ENCODE measurements around the gene CEP68.

The CEP68 gene

DNA sequence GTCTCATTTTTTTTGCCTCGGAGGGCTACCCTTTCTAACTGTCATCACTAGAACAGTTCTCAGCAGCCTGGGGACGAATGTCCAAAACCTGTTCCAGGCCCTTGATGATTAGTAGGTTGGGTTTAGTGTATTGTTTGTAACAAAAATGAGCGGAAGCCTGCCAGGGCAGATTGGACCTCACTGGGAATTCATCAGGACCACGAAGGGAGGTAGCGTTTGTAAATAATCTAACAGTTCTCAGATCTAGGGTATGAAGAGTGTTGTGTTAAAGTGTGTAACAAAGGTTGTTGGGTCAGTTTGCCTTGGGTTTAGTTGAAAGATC lies 799 bp downstream of the CEP68 start:
- no peak for DNase-seq (ENCODE audit: low read depth)

DNA sequence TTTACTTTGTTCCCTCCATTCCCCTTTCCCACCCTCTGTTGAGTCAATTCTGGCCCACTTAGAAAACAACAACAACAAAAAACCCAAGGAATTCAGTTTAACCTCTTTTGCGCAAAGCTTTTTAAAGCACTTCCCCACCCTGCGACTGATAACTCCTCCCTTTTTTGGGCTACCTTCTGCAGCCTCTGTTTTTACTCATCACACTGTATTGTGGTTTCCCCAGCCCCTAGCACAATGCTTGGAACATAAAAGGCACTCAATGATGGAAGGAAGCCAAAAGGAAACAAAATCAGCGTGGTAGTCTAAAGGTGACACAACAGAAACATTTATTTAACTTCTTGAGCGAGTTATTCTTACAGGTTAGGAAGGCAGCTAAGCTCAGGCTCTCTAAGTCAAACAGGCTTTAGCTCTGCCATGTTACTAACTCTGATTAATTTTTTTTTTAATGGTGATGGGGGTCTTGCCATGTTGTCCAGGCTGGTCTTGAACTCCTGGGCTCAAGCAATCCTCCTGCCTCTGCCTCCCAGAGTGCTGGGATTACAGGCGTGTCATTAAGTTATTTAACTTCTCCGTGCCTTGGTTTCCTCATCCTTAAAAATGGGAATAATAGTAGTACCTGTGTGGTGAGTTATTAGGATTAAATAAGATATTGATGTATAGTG lies 1.3 kb downstream of the CEP68 start:
- DNase-seq (ENCODE audit: low read depth) = peak; percentile 50

DNA sequence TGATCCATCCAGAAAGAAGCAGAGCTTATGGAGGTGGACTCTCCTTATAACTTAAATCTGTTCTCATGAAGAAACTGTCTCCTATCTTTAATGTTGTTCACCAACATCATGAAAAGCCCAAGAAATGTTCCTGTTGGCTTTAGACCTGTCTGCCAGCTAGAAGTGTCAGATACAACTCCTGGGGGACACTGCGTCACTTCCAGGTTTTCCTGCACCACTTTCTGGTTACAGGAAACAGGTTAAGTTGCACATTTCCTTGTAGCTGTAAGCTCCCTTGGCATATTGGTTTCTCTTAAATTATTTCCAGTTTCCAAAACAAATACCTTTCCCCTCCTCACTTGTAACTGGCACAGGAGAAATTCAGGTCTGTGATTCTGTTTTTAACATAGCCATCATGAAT lies 2.9 kb downstream of the CEP68 start:
- no peak for DNase-seq (ENCODE audit: low read depth)

DNA sequence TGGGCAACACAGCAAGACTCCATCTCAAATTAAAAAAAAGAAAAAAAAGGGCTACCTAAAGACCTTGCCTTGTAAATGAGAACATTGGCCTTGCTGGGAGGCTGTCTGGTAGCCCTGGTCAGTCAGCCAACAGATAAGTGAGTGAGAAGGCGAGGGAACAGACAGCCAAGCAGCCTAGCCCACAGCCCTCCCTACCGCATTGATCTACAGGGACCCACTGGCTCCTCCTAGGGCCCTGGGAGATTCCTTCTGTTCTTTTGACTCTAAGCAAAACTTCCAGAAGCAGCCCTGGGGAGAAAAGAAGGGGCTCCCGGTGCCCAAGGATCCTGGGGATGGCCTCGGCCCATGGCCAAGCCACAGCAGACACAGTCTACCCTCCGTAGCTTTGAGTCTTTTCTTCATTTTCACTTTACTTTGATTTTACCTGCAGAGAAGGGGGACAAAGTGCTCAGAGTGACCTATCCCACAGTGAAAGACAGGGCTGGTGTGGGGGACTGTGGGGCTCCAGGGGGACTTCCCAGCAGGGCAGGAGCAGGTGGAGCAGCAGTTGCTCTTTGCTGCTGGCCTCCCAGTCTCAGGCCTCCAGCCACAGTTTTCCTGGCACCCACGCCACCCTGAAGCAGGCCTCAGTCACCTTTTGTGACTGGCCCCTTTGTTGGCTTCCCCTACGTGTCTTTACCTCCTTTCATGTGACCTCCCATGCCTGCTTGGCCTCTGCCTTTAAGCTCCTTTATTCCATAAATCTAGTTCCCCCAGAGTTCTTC lies 5.1 kb downstream of the CEP68 start:
- no peak for DNase-seq (ENCODE audit: low read depth)

DNA sequence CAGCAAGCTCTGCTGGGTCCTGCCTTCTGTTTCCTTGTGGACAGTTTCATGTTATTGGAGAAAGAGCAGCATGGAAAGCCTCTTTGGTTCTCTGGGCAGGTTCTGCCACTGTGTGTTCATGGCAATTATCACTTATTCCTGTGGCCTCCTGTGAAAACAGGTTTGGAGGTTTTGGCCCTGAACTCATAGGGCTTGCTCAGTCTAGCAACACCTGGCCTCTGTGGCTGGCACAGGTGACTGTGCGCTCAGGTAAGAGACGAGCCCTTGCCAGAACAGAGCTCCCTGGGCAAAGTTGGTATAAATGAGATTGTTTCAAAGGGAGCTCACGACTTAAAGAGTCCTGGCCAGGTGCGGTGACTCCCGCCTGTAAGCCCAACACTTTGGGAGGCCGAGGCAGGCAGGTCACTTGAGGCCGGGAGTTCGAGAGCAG lies 5.7 kb downstream of the CEP68 start:
- DNase-seq (ENCODE audit: low read depth) = no peak

DNA sequence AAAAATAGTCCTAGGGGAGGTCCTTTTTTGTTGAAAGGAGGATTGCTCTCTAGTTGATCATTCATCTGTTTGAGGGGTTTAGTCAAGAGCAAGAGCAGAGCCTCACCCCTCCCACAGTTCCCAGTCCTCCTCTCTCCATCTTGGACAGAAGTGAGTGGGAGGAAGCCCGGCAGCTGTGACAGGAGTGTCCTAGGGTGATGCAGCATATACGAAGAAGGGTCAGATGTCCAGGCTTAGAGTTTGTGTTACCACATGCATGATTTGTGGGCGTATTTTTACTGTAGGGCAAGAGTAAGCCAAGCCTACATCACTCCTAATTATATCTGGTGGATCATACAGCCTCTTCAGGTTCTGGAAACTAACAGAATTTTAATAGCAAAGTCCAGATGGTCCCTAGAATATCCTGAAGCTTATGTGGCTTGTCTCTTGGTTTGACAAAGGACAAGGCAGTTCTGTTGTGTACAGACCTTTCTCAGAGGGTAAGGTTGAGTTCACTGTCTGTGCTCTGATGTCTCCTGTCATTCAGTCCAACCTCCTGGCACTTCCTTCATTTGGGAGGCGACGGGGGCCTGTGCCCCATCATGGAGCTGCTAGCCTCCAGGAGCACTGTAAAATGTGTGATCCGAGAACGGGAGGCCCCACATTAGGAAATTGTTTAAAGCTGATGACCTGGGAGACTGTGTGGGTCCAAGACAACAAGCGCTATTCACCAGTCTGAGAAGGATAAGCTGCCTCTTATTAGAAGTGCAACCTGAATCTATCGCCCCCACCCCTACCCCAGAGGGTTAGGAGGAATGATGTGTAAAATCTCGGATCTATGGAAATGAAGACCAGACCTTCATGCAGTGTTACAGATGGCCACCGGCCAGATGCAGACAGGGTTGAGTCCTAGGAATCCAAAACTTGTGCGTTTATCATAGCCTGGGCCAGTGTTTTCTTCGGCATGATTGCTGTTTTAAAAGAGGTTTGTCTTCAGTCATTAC lies 6.9 kb downstream of the CEP68 start:
- no peak for DNase-seq (ENCODE audit: low read depth)

DNA sequence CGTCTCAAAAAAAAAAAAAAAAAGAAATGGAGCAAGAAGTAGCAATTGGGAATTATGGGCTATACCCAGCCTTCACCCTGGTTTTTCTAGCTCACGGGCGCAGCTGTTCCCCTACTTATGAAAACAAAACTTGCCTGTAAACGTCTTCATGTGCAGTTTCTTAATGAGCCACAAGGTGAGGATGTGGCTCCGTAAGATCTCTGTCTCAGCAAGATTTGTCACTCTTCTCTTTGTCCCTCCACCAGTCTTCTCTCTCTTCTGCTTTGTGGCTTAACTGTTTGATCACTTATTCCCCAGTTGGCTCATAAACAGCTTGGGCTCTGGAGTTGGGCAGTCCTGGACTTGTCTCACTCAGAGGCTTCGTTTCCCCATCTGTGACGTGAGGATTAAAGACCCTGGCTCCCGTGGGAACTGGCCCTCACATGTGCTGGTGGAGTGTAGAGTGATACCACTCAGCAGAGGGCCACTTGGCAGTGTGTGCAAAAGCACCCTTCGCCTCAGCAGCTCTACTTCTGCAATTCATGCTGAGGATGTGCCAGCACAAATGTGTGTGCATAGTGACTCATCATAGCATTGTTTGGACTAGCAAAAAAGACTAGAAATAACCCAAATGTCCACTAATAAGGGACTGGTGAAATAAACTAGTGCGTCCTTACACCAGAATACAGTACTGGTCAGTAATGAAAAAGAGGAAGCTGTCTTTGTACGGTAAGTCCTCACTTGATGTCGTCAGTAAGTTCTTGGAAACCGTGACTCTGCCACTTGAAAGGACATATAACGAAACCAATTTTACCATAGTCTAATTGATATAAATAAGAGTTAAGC lies 8.7 kb downstream of the CEP68 start:
- peak; percentile 86 for DNase-seq (ENCODE audit: low read depth)

DNA sequence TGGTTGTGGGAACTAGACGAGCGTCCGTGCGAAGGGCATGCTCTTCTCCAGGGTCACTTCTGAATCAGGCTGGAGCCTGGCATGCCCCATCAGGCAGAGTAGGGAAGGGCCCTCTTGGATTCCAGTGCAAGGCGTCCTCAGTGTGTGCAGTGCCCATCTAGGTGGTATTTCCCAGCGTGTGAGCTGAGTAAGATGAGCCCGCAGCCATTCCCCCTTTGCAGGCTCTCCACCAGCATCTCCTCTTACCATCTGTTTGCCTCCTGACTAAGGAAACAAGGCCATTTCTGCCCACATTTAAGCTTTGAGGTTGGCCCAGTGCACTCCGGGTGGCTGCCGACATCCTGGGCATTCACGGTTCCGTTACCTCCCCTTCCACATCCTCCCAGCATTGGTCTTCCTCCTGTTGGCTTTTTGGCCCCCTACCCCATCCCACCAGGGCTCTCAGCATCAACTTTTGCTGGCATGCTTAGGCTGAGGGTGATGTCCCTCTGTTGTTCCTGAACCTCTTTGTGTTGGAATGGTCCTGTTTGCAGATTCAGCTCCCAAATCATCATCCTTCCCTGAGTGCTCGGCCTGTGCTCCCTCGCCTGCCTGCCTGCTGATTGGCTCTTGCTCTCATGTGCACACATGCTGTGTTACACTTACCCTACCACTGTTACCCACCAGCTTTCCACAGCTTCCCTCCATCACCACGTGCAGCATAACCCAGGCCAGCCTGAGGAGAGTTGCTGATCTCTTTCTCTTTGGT lies 11.8 kb downstream of the CEP68 start:
- no peak for DNase-seq (ENCODE audit: low read depth)

DNA sequence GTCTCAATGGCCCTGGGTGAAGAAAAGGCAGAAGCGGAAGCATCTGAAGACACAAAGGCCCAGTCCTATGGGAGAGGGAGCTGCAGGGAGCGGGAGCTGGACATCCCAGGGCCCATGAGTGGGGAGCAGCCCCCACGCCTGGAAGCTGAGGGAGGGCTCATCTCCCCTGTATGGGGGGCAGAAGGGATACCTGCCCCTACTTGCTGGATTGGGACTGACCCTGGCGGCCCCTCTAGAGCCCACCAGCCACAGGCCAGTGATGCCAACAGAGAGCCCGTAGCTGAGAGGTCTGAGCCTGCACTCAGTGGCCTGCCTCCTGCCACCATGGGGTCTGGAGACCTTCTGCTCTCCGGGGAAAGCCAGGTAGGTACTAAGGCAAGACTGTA lies 13.2 kb downstream of the CEP68 start:
- no peak for DNase-seq (ENCODE audit: low read depth)

DNA sequence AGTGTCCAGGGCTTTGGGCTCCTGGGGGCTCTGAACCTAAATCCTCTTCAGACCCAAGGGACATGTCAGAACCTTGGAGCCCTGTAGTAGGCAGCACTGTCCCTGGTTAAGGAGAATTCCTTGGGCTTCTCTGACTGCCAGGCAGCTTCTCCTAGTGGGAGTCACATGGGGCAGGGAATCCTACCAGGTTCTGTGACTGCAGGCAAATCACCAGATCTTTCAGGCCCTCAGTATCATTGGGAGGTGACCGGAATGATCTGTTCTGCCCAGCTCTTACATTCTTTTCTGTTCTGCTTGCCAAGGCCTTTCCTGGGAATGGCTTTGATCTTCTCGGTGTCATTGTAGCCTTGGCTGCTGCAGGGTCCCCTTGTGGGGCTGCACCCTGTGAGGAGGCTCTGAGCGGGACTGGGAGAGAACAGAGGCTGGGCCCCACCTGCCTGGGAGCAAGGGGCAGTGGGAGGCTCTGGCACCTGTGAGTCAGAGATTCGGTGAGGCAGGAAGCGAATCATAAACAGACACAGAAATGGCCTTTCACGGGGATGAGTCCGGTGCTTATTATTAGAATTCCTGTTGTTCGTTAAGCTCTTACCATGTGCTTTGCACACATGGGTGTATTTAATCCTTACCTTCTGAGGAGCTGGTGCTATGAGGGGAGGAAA lies 14.1 kb downstream of the CEP68 start:
- DNase-seq (ENCODE audit: low read depth) = peak; percentile 80

DNA sequence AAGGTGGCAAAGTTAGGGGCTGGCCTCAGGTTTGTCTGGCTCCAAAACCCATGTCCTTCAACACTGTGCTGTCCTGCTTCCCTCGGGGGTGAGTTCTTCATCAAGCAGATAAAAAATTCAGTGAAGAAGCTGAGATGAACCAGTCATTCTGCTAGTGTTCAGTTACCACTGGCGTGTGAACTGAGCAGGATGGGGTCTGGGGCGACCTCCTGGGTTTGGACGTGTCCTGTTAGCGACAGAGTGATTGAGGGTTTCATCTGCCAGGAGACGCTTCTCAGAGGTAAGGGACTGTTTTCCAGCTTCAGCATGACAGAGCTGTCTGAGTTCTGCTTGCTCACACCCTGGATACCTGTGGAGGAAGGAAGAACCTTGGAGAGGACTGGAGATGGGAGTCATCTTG lies 14.6 kb downstream of the CEP68 start:
- no peak for DNase-seq (ENCODE audit: low read depth)

DNA sequence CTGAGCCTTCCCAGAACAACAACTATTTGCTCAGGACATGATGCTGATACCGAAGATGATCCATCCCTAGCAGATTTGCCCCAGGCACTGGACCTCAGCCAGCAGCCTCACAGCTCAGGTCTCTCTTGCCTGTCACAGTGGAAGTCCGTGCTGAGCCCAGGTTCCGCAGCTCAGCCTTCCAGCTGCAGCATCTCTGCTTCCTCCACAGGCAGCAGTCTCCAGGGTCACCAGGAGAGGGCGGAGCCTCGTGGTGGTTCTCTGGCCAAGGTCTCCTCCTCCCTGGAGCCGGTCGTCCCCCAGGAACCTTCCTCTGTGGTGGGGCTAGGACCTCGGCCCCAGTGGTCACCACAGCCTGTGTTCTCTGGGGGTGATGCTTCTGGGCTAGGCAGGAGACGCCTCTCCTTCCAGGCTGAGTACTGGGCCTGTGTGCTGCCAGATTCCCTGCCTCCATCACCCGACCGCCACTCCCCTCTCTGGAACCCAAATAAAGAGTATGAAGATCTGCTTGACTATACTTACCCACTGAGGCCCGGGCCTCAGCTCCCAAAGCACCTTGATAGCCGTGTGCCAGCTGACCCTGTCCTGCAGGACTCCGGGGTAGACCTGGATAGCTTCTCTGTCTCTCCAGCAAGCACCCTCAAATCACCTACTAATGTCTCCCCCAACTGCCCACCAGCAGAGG lies 15.4 kb downstream of the CEP68 start:
- DNase-seq (ENCODE audit: low read depth) = peak; percentile 62

DNA sequence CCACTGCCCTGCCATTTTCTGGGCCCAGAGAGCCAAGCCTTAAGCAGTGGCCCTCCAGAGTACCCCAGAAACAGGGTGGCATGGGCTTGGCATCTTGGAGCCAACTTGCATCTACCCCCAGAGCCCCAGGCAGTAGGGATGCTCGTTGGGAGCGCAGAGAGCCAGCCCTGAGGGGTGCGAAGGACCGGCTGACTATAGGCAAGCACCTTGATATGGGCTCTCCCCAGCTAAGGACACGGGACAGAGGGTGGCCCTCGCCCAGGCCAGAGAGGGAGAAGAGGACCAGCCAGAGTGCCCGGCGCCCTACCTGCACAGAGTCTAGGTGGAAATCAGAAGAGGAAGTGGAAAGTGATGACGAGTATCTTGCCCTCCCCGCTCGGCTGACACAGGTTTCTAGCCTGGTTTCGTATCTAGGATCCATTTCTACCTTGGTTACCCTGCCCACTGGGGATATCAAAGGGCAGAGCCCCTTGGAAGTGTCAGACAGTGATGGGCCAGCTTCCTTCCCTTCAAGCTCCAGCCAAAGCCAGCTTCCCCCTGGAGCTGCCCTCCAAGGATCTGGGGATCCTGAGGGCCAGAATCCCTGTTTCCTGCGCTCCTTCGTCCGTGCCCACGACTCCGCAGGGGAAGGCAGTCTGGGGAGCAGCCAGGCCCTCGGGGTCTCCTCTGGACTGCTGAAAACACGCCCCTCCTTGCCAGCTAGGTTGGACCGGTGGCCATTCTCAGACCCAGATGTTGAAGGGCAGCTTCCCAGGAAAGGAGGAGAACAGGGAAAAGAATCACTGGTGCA lies 16.2 kb downstream of the CEP68 start:
- no peak for DNase-seq (ENCODE audit: low read depth)

DNA sequence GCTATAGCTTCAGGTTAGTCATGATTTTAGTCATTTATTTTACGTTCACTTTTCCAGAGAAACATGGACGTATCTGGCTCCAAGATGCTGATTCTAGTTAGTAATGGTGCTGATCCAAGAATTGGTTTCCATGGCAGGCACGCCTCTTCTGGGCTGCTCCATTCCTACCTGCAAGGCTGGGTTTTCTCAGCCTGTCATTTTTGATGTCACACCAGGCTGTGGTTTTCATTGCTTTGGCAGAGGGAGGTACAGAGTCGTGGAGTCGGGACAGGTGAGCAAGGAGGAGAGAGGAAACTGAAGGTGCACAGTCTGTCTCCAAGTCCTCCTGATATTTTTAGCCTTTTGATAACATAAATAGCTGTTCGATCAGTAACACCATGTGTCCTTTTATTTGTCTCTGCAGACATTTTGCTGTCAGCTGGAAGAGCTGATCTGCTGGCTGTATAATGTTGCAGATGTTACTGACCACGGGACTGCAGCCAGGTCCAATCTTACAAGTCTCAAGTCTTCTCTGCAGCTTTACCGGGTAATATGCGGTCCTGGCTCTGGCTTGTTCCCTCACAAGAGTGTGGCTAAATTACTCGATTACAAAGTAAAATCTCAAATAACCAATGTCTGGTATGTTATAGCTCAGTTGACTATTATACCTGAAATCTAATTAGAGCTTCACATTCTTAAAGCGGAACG lies 17.8 kb downstream of the CEP68 start:
- DNase-seq (ENCODE audit: low read depth) = no peak

DNA sequence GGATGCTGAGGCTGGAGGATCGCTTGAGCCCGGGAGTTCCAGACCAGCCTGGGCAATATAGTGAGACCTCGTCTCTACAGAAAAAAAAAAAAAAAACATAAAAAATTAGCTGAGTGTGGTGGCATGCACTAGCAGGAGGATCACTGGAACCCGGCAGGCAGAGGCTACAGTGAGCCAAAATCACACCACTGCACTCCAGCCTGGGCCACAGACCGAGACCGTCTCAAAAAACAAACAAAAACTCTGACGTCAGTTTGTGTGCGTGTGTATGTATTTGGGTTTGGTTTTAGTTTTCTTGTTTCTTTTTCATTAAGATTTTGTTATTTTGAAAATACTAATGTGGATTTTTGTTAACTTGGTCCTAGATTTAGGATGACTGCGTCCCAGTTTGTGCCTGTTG lies 19.0 kb downstream of the CEP68 start:
- no peak for DNase-seq (ENCODE audit: low read depth)

DNA sequence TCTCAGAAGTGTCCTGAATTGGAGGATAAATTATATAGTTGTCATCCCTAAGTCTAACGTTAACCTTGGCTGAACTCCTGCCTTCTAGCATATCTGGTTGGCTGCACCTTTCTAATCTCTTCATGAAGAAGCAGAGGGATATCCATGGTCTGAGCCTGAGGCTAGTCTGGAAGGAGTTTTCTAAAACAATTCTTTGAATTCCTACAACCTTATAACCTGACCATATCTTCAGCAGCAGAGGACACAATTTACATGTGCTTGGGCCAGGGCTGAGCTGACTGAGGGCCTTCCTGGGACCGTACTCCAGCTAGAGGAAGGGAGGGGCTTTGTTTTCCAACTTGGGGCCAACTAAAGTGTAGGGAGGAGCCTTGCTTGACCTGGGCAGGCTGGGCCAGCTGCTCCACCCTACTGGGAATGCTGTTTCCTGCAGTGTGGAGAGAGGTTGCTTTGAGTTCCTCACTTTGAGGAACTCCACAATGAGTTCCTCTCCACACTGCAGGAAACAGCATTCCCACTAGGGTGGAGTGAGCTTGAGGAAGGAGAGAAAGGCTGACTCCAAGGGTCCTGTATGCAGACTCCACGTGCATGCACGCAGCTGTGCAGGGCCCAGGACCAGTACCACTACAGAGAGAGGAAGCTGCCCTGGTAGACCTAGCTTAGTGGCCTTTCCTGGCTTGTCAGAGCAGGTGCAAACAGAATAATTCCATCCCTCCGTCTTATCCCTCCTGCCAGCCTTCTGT lies 19.6 kb downstream of the CEP68 start:
- no peak for DNase-seq (ENCODE audit: low read depth)

DNA sequence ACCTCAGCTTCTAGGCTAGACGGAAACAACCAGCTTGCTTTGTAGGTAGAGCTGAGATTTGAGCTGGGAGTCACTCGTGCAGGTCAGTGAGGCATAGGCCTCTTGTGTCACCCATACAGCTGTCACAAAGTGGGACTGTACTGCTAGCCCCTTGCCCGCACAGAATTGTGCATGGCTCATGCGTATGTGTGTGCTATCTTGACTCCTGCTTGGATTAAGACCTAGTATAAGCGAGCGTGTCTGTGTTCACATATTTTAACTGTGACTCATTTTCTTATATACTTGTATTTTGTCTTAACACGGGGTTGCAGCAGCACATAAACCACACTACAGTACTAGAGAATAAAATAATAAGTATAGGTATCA lies 20.1 kb downstream of the CEP68 start:
- peak; percentile 81 for DNase-seq (ENCODE audit: low read depth)

DNA sequence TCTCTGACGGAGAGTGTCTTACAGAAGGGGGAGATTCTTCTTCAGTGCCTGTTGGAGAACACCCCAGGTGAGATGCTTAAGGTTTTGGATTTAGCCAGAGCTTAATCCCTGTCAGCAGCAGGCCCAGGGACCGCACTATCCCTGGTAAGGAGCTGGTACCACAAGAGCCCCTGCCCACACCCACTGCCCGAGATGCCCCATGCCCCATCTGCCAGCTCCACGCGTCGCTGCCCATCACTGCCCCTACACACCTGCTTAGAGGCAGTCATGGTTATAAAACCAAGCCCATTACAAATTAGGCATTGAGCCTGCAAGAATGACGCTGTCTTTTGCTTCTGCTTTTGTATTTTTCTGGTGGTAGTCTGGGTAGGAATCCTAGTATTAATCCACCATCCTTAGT lies 21.7 kb downstream of the CEP68 start:
- no peak for DNase-seq (ENCODE audit: low read depth)

All from ELR (cell line).